ENCODE data around the gene ATP6V0D1.

Gene ATP6V0D1

DNA sequence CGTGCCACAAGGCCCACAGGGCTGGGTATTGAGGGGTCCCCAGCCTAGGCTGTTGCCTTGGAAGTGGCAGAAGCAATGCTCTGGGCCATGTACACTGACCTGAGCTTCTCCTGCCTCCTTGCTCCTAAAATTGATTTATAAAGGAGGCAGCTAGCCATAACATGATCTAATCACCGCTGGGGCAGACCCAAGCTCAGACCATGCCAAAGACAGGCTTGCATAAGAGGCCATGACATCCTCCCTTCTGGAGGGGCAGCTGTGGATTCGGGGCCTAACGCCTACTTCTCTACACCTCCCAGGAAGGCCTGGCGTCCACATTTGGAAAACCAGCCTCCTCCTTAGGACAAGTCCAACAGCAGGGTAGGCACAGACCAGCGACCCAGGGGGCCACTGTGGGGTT, 37.7 kb downstream of the ATP6V0D1 start:
- no peak for DNase-seq

DNA sequence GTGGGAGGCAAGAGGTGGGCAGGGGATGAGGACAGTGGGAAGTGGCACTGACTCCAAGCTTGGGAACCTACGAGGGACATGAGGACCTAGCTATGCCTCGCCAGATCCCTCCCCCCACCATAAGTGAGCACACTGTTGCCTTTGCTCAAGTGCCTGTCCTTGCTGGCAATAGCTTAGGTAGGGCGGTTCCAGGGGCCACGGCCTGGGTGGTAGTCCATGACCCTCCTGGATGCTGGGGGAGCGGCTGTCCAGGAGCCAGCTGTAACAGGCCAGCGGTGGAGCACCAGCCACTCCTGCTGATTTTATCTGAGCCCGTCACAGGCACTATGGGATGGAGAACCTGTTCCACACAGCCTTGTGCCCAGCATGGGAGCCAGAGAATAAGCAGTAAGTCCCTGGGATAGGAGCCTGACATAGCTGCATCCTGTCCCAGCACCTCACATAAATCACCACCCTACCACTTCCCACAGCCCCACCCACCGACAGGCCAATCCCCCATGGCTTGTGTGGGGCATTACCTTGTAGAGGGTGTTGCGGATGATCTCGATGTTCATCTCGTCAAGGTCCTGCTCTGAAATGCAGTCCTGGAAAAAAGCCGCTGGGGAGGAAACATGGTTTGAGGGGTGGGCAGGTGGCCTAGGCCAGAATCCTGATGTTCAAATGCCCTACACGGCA, 38.2 kb downstream of the ATP6V0D1 start:
- DNase-seq = no peak

DNA sequence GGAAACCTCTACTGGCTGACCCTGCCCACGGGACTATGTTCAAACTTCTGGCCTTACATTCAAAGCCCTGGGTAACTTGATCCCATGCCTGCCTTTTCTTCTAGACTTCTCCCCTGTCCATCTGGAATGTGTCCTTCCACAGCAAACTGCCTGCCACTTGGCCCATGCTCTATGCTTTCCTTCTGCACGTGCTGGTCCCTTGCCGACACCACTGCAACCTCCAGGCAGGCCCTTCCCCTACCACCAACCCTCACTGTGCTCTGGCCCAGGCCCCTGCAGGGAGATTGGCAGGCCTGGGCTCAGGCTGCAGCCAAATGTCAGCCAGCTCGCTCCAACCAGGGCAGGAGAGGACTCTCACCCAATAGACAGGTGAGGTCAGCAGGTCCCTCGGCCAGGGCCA, 39.0 kb downstream of the ATP6V0D1 start:
- DNase-seq = no peak

DNA sequence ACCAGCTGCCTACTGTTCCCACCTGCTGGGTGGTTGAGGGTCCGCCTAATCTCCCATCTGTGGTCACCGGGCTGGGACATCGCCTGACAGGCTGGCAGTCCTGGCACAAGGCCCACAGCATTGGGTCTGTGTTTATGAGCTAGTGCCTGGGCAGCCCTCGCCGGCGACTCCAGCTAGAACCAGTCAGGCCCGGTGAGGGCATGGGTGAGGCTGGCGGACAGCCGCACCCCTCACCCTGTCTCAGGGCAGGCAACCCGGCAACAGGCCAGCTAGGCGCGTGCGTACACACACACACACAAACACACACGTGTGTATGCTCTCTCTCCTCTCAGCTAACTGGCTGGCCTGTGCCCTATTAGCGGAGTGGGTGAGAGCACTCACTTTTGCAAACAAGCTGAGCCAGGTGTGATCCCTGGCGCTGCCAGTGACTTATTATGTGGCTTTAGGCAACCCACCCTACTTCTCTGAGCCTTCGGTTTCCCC, 39.6 kb downstream of the ATP6V0D1 start:
- DNase-seq = no peak

DNA sequence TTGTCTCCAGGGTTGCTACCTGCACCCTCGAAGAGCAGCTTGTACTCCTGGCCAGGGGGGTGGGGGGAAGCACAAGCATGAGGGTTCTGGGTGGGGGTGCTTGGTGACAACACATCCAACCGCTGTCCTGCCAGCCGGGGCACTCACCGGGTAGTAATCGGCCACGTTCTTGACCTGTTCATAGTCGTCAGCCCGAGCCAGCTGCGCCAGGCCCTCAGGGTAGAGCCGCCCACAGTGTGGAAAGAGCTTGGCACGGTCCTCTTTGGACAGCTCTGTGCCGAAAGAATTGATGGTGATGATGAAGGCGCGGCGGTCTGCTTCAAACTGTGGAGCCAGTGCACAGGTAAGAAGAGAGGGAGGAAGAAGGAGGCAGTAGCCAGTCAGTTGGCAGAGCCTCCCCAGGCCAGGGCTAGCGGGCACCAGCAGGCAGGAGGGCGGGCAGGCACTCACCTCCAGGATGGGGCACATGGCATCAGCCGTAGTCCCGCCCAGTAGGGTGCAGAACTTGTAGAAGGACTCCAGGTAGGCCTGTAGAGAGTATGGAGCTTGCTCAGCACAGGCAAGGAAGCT, 42.0 kb downstream of the ATP6V0D1 start:
- DNase-seq = no peak

DNA sequence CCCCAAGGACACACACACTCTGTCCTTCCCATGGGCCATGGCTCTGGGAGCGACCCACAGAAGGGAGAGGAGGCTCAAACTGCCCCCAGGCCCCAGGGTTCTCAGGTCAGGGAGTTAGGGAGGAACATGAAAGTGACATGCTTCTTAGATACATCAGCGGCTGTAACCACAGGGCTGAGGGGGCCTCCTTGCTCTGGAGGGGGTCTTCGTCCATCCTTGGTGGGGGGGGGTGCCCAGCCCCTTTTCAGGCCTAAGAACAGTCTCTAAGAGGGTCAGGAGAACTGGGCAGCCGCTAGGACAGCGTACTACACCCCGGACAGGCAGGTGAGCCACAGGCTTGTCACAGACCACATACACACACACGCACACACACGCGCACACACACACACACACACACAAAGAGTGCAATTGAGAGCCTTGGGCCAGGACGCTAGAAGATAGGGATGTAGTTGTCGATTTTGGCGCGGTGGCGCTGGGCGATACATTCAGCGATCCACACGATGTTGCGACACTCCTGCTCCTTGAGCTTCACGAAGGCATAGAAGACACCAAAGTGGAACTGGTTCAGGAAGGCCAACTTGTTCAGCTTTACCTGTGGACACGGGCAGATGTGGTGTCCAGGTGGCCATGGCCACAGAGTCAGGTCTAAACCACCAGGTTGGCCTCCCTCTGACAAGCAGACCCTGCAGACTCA, 42.7 kb downstream of the ATP6V0D1 start:
- DNase-seq = no peak

DNA sequence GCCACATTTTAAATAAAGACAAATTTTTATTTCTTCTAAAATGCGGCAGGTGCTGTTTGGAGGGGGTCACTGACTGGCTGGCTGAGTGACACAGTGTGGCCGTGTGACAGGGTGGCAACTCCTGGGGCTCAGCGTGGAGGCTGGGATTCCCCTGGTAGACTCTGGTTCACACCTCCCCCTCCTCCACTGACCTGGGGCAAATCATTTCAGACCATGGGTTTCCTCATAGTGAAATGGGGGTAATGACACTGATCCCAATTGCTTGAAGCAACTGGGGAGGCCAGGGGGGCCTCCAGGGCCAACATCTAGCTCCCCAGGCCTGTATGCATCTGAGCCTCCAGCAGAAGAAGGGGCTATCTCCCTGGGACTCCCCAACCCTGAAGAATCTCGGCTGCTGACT, 43.4 kb downstream of the ATP6V0D1 start:
- no peak for DNase-seq

DNA sequence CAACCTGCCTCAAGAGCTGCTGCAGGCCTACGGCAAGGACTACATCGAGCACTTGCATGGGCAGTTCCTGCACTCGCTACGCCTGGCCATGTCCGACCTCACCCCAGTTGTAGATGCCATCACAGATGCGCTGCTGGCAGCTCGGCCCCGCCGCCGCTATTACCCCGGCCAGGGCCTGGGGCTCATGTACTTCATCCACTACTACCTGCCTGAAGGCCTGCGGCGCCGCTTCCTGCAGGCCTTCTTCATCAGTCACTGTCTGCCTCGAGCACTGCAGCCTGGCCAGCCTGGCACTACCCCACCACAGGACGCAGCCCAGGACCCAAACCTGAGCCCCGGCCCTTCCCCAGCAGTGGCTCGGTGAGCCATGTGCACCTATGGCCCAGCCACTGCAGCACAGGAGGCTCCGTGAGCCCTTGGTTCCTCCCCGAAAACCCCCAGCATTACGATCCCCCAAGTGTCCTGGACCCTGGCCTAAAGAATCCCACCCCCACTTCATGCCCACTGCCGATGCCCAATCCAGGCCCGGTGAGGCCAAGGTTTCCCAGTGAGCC, 44.2 kb downstream of the ATP6V0D1 start:
- no peak for DNase-seq

DNA sequence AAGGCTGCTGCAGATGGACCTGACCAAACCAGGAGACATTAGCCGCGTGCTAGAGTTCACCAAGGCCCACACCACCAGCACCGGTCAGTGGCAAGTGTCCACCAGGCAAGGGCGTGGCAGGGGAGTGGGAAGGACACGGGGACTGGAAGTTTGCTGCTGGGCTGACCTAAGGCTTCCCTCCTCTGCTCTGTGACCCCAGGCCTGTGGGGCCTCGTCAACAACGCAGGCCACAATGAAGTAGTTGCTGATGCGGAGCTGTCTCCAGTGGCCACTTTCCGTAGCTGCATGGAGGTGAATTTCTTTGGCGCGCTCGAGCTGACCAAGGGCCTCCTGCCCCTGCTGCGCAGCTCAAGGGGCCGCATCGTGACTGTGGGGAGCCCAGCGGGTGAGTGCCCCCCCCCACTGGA, 45.2 kb downstream of the ATP6V0D1 start:
- DNase-seq = no peak

DNA sequence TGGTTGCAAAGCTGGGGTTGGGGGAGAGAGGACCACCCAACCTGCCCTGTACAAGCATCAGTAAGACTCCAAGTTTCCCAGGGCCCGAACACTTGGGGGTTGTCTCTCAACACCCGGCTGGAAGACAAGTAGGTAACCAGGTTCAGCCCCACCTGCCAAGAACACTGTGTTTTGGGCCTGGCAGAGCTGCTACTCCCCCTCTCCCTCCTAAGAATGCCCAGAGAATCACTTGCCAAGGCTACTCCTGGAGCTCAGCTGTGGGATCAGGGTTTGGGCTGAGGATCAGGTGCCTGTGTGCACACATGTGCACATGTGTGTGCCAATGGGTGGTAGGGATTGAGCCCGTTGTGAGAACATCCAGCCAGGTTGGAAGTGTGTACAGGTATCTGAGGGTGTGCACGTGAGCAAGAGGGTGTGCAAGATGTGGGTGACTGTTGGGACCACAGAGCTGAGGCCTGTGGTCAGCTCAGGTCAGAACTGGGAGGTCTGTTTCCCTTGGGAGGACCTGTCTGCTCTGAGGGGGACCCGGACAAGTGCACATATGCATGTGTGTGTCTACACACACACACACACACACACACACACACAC, 47.7 kb downstream of the ATP6V0D1 start:
- DNase-seq = no peak

DNA sequence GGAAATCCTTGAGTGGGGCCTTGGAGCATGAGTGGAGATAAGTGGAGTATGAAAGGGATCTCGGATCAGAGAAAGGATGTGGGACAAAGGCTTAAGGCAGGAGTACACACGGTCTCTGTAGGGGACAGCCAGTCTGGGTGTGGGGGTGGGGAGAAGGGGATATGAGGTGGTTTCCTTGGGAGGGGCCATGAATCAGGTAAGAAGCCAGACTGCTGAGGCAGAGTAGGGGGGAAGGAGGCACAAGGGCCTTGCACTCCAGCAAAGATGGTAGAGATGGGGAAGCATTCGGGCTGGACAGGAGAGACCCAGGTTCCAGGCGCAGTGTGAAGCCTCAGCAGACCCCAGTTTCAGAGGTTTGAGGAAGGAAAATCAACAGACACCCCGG, 48.5 kb downstream of the ATP6V0D1 start:
- no peak for DNase-seq

DNA sequence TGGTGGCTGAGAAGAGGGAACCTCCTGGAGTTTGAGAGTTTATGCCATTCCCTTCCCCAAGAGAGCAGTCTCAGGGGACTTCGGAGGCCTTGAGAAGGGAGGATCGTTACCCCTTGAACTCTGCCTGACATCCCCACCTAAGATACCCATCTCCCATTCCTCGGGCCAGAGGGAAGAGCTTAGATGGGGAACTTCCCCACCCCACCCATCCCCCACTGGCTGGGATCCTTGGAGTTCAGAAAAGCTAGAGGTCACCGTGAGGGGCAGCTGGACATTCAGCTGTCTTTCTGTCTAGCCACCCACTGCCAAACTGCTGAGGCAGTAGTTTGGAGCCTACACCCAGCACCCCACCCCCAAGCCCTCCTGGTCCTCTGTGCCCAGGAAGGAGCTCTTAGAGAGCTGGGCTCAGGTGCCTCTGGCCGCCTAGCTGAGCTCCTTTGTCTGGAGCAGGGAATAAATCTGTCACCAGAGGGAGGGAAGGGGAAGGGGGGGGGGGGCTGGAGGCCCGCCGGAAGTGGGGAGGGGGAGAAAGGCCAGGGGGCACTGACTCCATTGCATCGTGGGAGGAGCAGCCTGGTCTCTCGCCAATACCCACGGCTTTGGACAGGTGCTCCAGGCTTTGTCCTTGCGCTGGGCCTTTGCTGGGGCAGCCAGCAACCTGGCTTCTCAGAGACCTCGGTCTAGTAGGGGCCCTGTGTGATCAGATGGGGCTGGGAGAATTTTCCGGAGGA, 49.0 kb downstream of the ATP6V0D1 start:
- DNase-seq = no peak

DNA sequence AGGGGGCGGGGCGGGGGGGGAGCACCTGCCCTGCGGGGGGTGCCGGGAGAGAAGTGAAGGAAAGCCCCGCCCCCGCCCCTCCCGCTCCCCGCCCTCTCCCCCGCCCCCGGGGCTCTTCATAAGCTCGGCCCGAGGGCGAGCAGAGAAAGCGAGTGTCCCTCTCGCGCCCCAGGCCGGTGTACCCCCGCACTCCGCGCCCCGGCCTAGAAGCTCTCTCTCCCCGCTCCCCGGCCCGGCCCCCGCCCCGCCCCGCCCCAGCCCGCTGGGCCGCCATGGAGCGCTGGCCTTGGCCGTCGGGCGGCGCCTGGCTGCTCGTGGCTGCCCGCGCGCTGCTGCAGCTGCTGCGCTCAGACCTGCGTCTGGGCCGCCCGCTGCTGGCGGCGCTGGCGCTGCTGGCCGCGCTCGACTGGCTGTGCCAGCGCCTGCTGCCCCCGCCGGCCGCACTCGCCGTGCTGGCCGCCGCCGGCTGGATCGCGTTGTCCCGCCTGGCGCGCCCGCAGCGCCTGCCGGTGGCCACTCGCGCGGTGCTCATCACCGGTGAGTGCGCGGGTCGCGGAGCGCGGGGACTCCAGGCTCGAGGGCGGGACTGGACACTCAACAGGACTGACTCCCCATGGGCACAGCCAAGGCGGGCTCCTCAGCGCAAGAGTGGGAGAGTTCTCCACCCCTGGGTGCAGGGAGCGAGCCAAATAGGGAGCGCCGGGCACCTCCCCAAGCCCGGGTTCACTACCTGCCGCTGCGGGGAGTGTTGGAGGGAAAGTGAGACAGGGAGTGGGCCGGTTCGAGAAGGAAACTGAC, 49.8 kb downstream of the ATP6V0D1 start, which contains the start of gene HSD11B2:
TSS of gene HSD11B2 (plus strand) at position 145 of the 798 bp plus-strand sequence. CDS start at position 273, 128 bp downstream.
- DNase-seq = peak; percentile 17 to 24

DNA sequence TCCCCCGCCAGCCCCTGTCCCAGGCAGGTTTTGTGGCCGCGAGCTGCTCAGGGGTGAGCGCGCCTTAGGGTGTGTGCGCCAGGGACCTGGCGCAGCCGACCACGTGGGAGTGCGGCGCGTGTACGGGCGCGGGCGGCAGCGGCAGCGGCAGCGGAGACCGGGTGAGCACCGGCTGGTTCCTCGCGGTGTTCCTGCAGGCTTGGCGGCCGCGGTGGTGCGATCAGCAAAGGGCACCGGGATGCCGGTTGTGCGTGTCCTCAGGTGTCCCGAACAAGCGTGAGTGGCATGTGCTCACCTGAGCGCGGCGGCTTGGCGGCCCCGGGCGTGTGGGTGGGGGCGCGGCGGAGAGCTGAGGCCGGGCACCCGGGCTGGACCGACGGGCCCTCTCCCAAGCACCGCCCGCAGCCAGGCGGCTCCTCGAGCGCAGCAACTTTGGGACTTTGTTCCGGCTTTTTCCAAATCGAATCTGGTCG, 50.4 kb downstream of the ATP6V0D1 start:
- no peak for DNase-seq

DNA sequence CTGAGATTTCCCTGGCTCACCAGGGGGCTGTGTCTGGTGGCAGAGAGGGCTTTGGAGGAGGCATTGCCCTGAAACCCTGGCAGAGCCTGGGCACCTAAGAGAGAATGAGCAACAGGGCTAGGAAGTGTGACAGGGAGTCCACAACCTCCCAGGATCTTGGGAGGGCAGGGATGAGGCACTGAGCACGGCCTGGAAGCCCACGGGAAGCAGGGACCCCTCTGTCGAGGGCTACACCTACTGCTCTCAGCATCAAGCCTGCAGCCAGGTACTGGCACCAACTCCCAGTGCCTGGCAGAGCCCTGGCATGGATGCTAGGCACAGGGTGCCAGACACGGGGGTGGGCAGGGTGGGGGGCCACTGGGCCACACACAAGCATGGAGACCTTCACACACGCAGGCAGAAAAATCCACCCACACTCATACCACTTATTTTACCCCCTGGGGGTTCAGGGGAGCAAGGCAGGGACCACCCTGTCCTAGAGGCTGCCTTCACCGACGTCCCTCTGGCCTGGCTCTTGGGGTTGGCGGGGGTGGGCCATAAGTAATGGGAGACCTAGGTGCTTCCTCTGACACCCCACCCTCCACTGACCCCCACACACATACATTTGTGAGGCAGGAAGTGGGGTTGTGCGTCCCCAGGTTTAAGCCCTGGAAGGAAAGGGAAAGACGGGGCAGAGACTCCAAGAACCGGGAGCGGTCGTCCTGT, 51.0 kb downstream of the ATP6V0D1 start:
- DNase-seq = no peak

DNA sequence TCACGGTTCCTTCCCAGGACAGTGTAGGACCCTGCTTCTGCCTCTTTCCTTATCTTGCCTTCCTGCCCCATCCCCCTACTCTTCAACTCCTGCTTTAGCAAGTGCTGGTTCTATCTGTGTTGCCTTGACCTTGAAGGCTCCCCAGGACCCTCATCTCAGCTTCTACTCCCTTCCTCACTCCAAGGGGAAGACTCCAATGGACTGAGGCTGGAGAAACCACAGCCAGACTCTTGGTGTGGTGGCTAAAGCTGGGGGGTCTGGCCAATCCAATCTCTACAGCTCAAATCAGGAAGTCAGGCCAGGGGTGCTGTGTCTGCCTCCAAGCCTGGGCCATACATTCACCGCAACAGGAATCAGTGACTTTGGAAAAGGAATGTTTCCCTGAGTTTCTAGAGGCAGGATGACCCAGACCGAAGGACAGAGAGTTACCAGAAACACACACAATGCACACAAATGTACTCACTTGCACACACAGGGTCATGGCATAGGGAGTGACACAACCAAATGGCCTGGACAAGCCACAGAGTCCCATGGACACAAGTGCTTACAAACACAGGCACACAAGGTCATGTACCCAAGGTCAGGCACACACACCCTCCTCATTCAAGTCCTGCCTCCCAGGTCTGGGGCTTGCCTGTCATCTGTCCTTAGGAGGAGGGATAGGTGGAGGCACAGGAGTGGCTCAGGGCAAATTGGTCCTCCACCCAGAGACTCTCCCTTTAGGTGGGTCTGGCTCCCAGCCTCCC, 51.7 kb downstream of the ATP6V0D1 start:
- no peak for DNase-seq

DNA sequence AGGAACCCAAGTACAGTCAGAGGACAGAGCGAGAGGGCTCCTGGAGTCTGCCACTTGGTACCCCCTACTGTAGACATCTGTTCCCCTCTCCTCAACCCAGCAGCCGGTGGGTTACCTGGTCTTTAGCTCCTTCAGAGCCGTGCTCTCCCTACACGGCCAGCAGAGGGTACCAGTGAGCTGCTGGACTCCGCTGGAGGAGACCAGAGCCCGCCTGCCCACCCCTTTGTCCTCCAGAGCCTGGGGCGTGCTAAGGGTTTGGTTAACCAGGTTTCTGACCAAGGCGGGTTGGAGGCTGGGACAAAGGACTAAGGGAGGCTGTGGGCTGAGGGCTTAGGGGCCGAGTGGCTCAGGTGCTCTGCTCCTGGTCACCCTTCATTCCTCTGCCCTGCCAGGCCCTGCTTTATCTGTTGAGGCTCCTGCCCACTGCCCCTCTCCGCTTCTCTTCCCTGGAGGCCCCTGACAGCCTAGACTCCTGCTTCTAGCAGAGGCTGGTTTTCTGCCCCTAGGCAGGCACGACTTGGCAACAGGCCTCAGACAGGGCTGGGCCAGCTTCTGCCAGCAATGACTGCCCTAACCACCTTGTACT, 52.7 kb downstream of the ATP6V0D1 start:
- peak; percentile 49 to 57 for DNase-seq

DNA sequence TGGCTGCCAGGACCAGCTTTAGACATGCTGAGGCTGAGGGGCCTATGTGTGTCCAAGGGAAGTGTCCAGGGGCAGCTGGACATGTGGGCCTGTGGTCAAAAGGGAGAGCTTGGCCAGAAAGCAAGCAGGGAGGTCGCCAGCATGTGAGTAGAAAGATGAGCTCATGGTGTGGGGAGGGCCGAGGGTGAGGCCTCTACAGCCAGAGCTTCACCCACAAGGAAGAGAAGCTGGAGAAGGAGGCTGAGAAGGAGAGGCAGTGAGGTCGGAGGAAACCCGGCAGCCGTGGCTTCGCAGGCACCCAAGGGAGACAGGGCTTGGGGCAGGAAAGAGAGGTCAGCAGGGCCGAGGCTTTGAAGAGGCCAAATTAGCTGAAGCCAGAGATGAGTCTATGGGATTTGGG, 54.0 kb downstream of the ATP6V0D1 start:
- no peak for DNase-seq

DNA sequence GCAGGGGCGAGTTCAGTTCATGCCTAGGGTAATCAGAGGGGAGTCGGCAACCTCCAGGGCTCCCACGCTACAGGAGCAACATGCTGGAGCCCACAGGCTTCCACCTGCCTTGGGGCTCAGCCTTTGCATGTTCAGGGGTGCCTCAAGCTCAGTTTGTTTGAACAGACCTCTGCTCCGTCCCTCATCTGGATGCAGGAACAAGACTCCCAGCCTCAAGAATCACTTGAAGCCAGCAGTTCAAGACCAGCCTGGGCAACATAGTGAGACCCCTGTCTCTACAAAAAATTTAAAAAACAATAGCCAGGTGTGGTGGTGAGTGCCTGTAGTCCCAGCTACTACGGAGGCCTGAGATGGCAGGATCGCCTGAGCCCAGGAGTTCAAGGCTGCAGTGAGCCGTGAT, 54.9 kb downstream of the ATP6V0D1 start:
- DNase-seq = no peak

DNA sequence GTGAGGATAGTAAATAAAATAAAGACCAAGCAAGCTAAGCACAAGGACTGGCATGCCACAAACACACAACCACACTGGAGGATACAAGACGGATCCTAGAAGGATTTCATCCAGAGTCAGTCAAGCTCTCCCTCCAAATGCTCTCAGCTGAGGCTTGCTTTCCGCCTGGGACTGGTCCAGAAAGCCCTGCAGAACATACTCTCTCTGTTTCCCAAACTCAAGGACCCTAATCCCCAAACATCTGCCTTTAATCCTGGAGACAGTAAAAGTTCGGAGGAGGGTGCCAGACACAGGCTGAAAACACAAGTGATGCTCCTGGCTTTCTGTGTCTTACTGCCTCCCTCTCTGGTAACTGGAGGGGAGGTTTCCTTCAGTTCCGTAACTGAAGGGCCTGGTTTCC, 55.4 kb downstream of the ATP6V0D1 start:
- no peak for DNase-seq

Measured in CD4-positive, alpha-beta T cell treated with Interleukin-1 beta for 1 hour (primary cell).